Neural progenitor cell (in vitro differentiated cells): ENCODE measurements around the gene DSCAML1. TPM values are rescaled to one million over a fixed set of nuclear protein-coding genes. Genes with fewer than 3 reads are reported as not detected.

Source experiments
- DNase-seq: peaks from one replicate; pipeline ENCODE4 v3.0.0-alpha.2; 2016; ENCODE audit warnings: low spot score
- H2AFZ ChIP-seq: fragments of 200-600 bp; sonication (generic); replicated peaks from 2 replicates; pipeline ENCODE4 v1.6.1; 2016; ENCODE audit warnings: antibody characterized with exemption
- H3F3A ChIP-seq: fragments of 200-600 bp; sonication (generic); 2 replicates; pipeline ENCODE4 v1.6.1; 2016; ENCODE audit warnings: antibody characterized with exemption, low read depth
- H3K27ac ChIP-seq: fragments of 200-600 bp; sonication (generic); 2 replicates; pipeline ENCODE4 v1.5.1; 2016; ENCODE audit warnings: mild to moderate bottlenecking
- H3K27me3 ChIP-seq: fragments of 200-600 bp; sonication (generic); 2 replicates; pipeline ENCODE4 v1.6.1; 2016; ENCODE audit warnings: mild to moderate bottlenecking, moderate library complexity
- H3K36me3 ChIP-seq: fragments of 200-600 bp; sonication (generic); 2 replicates; pipeline ENCODE4 v1.5.1; 2016
- H3K4me1 ChIP-seq: fragments of 200-600 bp; sonication (generic); 2 replicates; pipeline ENCODE4 v1.6.1; 2016; ENCODE audit warnings: mixed run types
- H3K4me2 ChIP-seq: fragments of 200-600 bp; sonication (generic); 2 replicates; pipeline ENCODE4 v1.6.1; 2016
- H3K4me3 ChIP-seq: fragments of 200-600 bp; sonication (generic); 2 replicates; pipeline ENCODE4 v1.5.1; 2016
- H3K79me2 ChIP-seq: fragments of 200-600 bp; sonication (generic); 2 replicates; pipeline ENCODE4 v1.6.1; 2016; ENCODE audit warnings: low read depth
- H3K9ac ChIP-seq: fragments of 200-600 bp; sonication (generic); 2 replicates; pipeline ENCODE4 v1.6.1; 2016
- H3K9me3 ChIP-seq: fragments of 200-600 bp; sonication (generic); 2 replicates; pipeline ENCODE4 v1.5.1; 2016; ENCODE audit warnings: low read depth
- H4K20me1 ChIP-seq: fragments of 200-600 bp; sonication (generic); 2 replicates; pipeline ENCODE4 v1.6.1; 2016; ENCODE audit warnings: low read depth
- H3K27ac Mint-ChIP-seq: 3 replicates; pipeline ENCODE4 v1.8.0; 2021; ENCODE audit warnings: mixed read lengths
- H3K27me3 Mint-ChIP-seq: 2 replicates; pipeline ENCODE4 v1.8.0; 2022; ENCODE audit warnings: low read depth, mild to moderate bottlenecking, inconsistent platforms, moderate library complexity, mixed read lengths; ENCODE audit not compliant: insufficient read depth
- H3K36me3 Mint-ChIP-seq: 3 replicates; pipeline ENCODE4 v1.8.0; 2021; ENCODE audit warnings: mixed read lengths
- H3K4me1 Mint-ChIP-seq: 3 replicates; pipeline ENCODE4 v1.8.0; 2021; ENCODE audit warnings: mixed read lengths
- H3K4me3 Mint-ChIP-seq: 3 replicates; pipeline ENCODE4 v1.8.0; 2021; ENCODE audit warnings: mild to moderate bottlenecking, moderate library complexity, mixed read lengths
- H3K9me3 Mint-ChIP-seq: 3 replicates; pipeline ENCODE4 v1.8.0; 2020; ENCODE audit warnings: mixed read lengths
- EZH2 ChIP-seq: fragments of 200-600 bp; sonication (generic); IDR thresholded peaks from 2 replicates; pipeline ENCODE4 v1.6.1; 2017; ENCODE audit warnings: antibody characterized with exemption, mild to moderate bottlenecking, moderate library complexity
- EZH2phosphoT487 ChIP-seq: fragments of 200-600 bp; sonication (generic); IDR thresholded peaks from 2 replicates; pipeline ENCODE4 v1.6.1; 2017; ENCODE audit warnings: antibody characterized with exemption
- total RNA-seq: library from RNA; depleted of rRNA; stranded (reverse); fragments of >200 nt; gene quantifications from 2 replicates; pipeline ENCODE4 v1.2.3, GENCODE V29; 2015; ENCODE audit warnings: low replicate concordance
- TF ChIP-seq, protein P1 (sequence below): fragments of 200-600 bp; sonication (generic); IDR thresholded peaks from 2 replicates; pipeline ENCODE4 v1.5.1; 2017; ENCODE audit warnings: antibody characterized with exemption, mild to moderate bottlenecking

The DSCAML1 gene
- total RNA-seq, 1 donor from 2014 or later, result 0.06 TPM

GRCh38 chr11:117706322-117706814, 90.6 kb downstream of the DSCAML1 start:
- H3K9me3 Mint-ChIP-seq, result no peaks in the 10 kb centered on the region
- Histone ChIP-seq H3K4me2 (peak overlapping the region; percentile 40), H3K27ac (peak overlapping the region; percentile 65), H3F3A (peaks cover 21% of the 10 kb centered on the region), H2AFZ (no peak overlapping the region), H3K36me3 (no peaks in the 10 kb centered on the region), H3K9me3 (no peaks in the 10 kb centered on the region), H3K79me2 (no peaks in the 10 kb centered on the region), H3K27me3 (no peaks in the 10 kb centered on the region), H4K20me1 (peaks cover 7% of the 10 kb centered on the region), H3K4me1 (peaks cover 36% of the 10 kb centered on the region), H3K9ac (no peak overlapping the region), H3K4me3 (peak overlapping the region; percentile 3)
- DNase-seq, result peak; percentile 26
- H3K36me3 Mint-ChIP-seq, result no peaks in the 10 kb centered on the region
- H3K27me3 Mint-ChIP-seq, result peaks cover 27% of the 10 kb centered on the region
- TF ChIP-seq EZH2 (no peak), EZH2phosphoT487 (no peak)
- TF ChIP-seq, protein P1, sequence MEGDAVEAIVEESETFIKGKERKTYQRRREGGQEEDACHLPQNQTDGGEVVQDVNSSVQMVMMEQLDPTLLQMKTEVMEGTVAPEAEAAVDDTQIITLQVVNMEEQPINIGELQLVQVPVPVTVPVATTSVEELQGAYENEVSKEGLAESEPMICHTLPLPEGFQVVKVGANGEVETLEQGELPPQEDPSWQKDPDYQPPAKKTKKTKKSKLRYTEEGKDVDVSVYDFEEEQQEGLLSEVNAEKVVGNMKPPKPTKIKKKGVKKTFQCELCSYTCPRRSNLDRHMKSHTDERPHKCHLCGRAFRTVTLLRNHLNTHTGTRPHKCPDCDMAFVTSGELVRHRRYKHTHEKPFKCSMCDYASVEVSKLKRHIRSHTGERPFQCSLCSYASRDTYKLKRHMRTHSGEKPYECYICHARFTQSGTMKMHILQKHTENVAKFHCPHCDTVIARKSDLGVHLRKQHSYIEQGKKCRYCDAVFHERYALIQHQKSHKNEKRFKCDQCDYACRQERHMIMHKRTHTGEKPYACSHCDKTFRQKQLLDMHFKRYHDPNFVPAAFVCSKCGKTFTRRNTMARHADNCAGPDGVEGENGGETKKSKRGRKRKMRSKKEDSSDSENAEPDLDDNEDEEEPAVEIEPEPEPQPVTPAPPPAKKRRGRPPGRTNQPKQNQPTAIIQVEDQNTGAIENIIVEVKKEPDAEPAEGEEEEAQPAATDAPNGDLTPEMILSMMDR, result no peak
- no peak overlapping the region for H3K4me3 Mint-ChIP-seq
- H3K4me1 Mint-ChIP-seq, result peaks cover 56% of the 10 kb centered on the region
- H3K27ac Mint-ChIP-seq, result peak overlapping the region; percentile 4

- H3K79me2 ChIP-seq, result no peaks in the 10 kb centered on the region
- Mint-ChIP-seq H3K9me3 (no peaks in the 10 kb centered on the region), H3K27ac (peak overlapping the region; percentile 4), H3K4me1 (peaks cover 56% of the 10 kb centered on the region), H3K36me3 (no peaks in the 10 kb centered on the region), H3K27me3 (peaks cover 26% of the 10 kb centered on the region), H3K4me3 (no peak overlapping the region)
- H3K36me3 ChIP-seq, result no peaks in the 10 kb centered on the region
- H3K9ac ChIP-seq, result no peak overlapping the region
- H2AFZ ChIP-seq, result no peak overlapping the region
- TF ChIP-seq EZH2phosphoT487, result no peak
- TF ChIP-seq, protein P1, result no peak
- TF ChIP-seq EZH2, result no peak
- H3K4me1 ChIP-seq, result peaks cover 36% of the 10 kb centered on the region
- no peaks in the 10 kb centered on the region for H3K27me3 ChIP-seq
- DNase-seq, result peak; percentile 54
- H3K4me2 ChIP-seq, result peak overlapping the region; percentile 40
- H3F3A ChIP-seq, result peaks cover 21% of the 10 kb centered on the region
- no peaks in the 10 kb centered on the region for H3K9me3 ChIP-seq
- H3K27ac ChIP-seq, result peak overlapping the region; percentile 65
- peak overlapping the region; percentile 3 for H3K4me3 ChIP-seq
- H4K20me1 ChIP-seq, result peaks cover 7% of the 10 kb centered on the region
These were observed 91.2 kb downstream of the DSCAML1 start for GRCh38 chr11:117705866-117706265.

GRCh38 chr11:117704395-117705100, 92.5 kb downstream of the DSCAML1 start:
- Histone ChIP-seq H3K9ac (no peak overlapping the region), H3K27me3 (no peaks in the 10 kb centered on the region), H3K9me3 (no peaks in the 10 kb centered on the region), H2AFZ (no peak overlapping the region), H3K36me3 (no peaks in the 10 kb centered on the region), H3K4me2 (no peak overlapping the region), H3K4me3 (no peak overlapping the region), H4K20me1 (peaks cover 7% of the 10 kb centered on the region), H3F3A (peaks cover 21% of the 10 kb centered on the region), H3K4me1 (peaks cover 36% of the 10 kb centered on the region), H3K79me2 (no peaks in the 10 kb centered on the region), H3K27ac (no peak overlapping the region)
- no peak for DNase-seq
- H3K36me3 Mint-ChIP-seq, result no peaks in the 10 kb centered on the region
- H3K27me3 Mint-ChIP-seq, result peaks cover 23% of the 10 kb centered on the region
- H3K27ac Mint-ChIP-seq, result peak overlapping the region; percentile 65
- peaks cover 49% of the 10 kb centered on the region for H3K4me1 Mint-ChIP-seq
- H3K9me3 Mint-ChIP-seq, result no peaks in the 10 kb centered on the region
- TF ChIP-seq, protein P1, result no peak
- TF ChIP-seq EZH2phosphoT487, result no peak
- no peak for TF ChIP-seq EZH2
- no peak overlapping the region for H3K4me3 Mint-ChIP-seq
